ENCODE data around the gene TGFBR3. TPM values are rescaled to one million over a fixed set of nuclear protein-coding genes. Genes with fewer than 3 reads are reported as not detected.

TGFBR3 gene
- total and polyA plus RNA-seq, 2 of the 8 experiments (the other 6 are each of a cell fraction or from before 2014, with no cell fraction given), result 2.0 to 6.1 TPM

DNA sequence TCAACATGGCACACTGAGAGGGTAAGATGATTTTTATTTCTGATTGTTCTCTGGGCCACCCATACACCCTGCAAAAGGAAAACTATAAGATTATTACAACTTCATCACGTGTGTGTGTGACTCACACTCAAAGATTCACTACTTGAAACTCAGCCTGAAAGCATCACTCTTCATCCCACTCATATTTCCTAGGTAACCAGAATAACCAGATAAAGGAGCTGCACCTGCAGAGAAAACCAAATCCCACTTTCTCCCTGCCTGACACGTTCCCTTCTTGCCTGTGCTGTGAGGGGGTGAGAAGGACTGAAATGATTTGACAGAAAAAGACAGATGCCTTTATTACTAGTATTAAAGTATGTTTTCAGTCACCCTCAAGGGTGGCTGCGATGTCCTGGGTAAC, 131.6 kb downstream of the TGFBR3 start (continued):
- TF ChIP-seq GABPA (IDR thresholded peaks at IDR 0.05; ENCODE audit: borderline replicate concordance, insufficient read depth, low read length), result no peak
- no peak for TF ChIP-seq EZH2 (IDR thresholded peaks at IDR 0.05; ENCODE audit: low read depth, low read length, severe bottlenecking)
- no peak for TF ChIP-seq RAD21 (IDR thresholded peaks at IDR 0.05 in 1 of 2, conservative IDR thresholded peaks at IDR 0.05 in 1 of 2; ENCODE audit: low read depth in 2 of 2, low read length in 2 of 2)
- no peak for TF ChIP-seq JUND (IDR thresholded peaks at IDR 0.05; ENCODE audit: low read length)

All from H1 (cell line).